Prostate gland (tissue), 2 donors: ENCODE results near the gene SPATS1.

Experiments used
- POLR2A ChIP-seq: fragments of 450-650 bp; IDR thresholded peaks from one replicate; pipeline ENCODE4 v1.6.1; 2016; ENCODE audit warnings: antibody characterized with exemption, mild to moderate bottlenecking
- TF ChIP-seq, protein P1 (sequence below), 4 experiments: fragments of 200-600 bp in 2 of 4; fragments of 450-650 bp in 2 of 4; sonication (generic) in 2 of 4; IDR thresholded peaks; 1 replicate in 3 of 4; 2 replicates in 1 of 4; pipeline ENCODE4 v1.5.1; 2016 to 2019; ENCODE audit warnings: antibody characterized with exemption in 4 of 4, mild to moderate bottlenecking in 2 of 4, moderate library complexity in 2 of 4

DNA sequence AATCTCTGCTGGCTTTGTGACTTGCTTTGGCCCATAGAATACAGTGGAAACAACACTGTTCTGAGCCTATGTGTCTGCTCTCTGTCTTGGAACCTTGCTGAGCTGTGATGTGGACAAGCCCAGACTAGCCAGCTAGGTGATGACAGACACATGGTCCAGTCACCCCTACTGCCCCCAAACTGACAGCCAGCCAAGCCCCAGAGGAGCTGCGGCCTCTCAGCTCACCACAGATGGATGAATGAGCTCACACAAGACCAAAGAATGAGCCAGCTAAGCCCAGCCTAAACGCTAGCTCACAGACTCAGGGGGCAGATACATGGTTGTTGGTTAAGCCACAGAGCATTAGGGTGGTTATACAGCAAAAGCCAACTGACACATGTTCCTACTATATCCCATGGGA is 33.4 kb upstream of the SPATS1 start:
- TF ChIP-seq, protein P1, sequence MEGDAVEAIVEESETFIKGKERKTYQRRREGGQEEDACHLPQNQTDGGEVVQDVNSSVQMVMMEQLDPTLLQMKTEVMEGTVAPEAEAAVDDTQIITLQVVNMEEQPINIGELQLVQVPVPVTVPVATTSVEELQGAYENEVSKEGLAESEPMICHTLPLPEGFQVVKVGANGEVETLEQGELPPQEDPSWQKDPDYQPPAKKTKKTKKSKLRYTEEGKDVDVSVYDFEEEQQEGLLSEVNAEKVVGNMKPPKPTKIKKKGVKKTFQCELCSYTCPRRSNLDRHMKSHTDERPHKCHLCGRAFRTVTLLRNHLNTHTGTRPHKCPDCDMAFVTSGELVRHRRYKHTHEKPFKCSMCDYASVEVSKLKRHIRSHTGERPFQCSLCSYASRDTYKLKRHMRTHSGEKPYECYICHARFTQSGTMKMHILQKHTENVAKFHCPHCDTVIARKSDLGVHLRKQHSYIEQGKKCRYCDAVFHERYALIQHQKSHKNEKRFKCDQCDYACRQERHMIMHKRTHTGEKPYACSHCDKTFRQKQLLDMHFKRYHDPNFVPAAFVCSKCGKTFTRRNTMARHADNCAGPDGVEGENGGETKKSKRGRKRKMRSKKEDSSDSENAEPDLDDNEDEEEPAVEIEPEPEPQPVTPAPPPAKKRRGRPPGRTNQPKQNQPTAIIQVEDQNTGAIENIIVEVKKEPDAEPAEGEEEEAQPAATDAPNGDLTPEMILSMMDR (IDR thresholded peaks at IDR 0.05), result no peak
- no peak for TF ChIP-seq POLR2A
